HCEC 1CT (cell line): ENCODE results near the gene CAMK1D.
A peak's percentile ranks its signal among the peaks of the same experiment; 100 is the strongest.
"Not testable (repeated sequence)": the region's sequence is repeated elsewhere in the genome, so short reads cannot be mapped to it uniquely, and the experiment has no call there.

Experiments
- DNase-seq: peaks from one replicate; pipeline ENCODE4 v3.0.0-alpha.2; 2017

The CAMK1D gene

DNA sequence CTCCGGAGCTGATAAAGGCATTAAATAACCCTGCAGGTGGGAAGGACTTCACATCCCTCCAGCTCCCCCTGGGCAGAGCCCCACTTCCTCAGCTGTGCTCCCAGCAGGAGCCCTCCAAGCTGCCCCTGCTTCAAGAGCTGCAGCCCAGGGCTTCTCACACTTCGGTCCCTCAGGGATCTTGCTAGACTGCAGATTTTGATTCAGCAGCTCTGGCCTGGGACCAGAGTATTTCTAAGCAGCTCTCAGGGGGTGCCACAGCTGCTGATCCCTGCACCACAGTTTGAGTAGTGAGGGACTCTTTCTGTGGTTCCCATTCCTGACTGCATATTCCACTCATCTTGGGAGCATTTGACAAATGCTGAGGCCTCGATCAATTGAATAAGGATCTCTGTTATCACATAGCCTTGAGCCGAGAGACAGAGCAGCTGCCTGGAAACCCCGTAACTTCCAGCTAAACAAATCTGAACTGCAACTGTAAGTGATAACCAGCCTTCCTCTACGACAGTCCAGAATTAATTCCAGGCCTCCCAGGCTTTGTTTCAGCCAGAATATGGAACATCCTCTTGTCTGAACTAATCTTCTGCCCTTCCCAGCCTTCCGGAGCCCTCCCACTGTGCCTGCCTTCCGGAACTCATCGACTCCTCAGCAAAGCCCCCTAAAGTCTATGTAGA is 490.7 kb downstream of the CAMK1D start:
- DNase-seq: no peak

DNA sequence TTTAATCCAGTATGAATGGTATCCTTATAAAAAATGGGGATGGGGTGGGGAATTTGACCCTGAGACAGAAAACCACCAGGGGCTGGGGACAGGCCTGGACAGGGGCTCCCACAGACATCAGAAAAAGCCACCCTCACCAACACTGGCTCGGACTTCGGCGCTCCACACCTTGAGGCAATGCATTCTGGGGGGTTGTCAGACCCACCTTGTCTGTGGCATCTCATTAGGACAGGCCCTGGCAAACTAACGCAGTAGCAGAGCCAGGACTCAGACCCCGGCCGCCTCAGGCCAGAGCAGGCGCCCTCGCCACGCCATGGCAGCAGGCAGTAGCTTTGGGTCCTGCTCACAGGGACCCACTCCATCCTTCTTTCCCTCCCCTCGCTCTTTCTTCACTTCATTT is 492.1 kb downstream of the CAMK1D start:
- DNase-seq: no peak

DNA sequence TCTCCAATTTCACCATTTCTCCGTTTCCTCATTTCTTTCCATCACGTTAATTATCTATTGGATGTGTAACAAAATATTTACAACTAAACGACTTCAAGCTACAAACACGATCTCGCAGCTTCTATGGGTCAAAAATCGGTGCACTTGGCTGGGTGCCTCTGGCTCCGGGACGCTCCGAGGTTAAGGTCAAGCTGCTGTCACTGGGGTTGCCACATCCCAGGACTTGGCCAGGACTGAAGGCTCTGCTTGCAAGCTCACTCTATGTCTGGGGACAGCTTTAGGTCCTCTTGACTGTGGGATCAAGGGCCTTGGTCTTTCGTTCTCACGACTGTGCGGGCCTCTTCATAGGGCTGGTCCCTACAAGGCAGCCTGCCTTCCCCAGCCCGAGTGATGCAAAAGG is 492.5 kb downstream of the CAMK1D start:
- DNase-seq: no peak

DNA sequence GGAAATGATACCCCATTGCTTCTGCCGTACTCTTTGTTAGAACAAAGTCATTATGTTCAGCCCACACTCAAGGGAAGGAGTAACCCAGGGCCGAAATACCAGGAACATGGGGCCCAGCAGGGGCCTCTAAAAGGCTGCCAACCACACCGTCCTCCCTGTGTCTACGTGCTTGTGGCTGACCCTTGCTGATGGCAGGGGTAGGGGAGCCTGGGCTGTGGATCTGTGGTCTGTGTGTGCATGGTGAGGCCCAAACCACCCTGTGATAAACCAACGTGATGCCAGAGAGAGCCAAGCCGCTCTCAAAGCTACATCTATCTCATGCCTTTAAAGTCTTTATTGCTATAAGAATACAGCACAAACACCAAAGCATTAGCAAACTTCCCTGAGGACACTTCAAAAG is 493.0 kb downstream of the CAMK1D start:
- DNase-seq: no peak

DNA sequence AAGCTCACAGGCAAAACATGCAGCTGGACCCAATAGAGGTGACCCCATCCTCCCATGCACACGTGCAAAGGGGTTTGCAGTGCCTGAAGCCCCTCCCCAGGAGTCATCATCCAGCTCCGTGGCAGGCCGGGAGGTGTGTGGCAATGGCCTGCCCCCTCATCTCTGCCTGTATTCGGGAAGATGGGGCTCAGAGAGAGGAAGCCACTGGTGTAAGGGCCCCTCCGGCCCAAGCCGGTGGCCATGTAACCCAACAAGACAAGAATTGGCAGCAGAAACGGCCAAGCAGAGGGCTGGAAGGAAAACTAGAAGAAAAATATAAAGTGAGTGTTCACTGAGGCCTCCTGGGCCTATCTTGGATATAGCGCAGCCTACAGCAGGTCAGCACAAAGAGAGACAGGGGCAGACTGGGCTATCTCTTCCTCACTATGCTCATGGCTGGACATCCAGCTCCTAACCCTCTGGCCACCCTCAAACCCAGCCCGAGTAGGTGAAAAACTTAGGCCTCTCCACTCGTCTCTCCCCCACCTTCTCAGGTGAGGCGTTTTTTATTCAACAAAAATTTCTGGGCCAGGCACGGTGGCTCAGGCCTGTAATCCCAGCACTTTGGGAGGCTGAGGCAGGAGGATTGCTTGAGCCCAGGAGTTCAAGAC is 494.1 kb downstream of the CAMK1D start:
- DNase-seq: no peak

DNA sequence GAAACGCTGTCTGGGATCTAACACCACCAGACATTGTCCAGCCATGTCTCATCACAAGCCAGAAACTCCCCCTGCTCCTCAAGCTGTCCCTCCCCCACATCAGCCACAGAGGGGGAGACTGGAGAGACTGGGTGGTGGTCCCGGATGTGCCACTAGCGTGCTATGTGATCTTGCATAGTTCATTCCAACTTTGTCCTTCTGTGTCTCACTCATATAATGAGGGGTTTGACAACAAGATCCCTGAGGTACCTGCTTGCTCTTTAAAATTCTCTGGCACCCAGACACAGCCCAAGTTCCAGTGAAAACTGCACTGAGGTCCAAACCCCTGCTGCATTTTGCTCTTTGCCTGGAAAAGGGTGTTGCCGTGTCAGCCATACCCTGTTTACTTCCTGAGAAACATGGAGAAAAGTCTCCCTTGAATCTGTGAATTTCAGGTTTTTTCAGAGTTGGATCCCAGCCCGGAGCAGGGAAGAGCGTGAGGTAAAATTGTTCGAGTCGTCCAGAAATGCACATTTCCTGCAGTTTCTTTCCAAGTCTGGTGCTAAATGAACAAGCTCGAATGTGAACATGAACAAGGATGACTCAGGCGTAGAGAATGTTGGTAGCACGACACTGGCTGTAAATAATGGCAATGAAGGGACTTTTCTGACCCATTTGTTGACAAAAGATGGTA is 495.6 kb downstream of the CAMK1D start:
- DNase-seq: peak; percentile 45

DNA sequence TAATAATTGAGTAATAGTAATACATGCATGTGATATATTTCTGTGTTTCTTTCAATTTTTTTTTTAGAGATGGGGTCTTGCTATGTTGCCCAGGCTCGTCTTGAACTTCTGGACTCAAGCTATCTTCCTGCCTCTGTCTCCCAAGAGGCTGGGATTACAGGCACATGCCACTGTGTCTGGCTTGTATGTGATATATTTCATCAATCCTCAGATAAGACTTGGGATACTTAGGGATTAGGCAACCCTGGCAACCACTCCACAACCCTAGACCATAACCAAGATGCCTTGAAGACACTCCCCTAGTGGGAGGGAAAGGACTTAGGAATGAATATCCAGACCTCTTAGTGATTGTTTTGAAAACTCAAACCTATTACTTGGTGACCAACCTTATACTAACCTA is 497.4 kb downstream of the CAMK1D start:
- DNase-seq: no peak

DNA sequence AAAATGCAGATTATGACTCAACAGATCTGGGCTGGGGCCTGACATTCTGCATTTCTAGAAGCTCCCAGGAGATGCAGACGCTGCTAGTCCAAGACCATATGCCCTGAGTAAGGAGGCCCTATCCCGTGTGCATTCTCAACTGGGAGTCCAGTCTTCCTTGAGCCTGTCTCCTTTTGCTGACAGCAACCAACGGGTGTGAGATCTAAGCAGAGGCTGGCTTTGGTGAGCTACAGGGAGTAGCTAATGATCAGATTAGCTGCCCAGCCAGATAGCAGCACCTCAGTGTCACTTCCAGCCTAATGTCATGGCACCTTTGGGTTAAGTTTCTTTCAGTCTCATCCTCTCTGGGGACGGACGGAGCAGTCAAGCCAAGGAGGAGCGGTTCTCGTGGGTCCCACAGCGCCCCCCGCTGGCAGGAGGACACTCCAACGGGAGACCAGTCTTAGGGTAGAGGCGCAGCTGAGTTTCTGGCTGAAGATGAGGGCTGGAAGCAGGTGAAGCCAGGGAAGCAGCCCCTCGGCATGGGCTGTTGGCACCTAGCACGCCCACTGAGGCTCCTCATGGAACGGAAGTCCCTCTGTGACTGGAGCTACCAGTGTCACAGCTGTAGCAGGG is 498.1 kb downstream of the CAMK1D start:
- DNase-seq: no peak

DNA sequence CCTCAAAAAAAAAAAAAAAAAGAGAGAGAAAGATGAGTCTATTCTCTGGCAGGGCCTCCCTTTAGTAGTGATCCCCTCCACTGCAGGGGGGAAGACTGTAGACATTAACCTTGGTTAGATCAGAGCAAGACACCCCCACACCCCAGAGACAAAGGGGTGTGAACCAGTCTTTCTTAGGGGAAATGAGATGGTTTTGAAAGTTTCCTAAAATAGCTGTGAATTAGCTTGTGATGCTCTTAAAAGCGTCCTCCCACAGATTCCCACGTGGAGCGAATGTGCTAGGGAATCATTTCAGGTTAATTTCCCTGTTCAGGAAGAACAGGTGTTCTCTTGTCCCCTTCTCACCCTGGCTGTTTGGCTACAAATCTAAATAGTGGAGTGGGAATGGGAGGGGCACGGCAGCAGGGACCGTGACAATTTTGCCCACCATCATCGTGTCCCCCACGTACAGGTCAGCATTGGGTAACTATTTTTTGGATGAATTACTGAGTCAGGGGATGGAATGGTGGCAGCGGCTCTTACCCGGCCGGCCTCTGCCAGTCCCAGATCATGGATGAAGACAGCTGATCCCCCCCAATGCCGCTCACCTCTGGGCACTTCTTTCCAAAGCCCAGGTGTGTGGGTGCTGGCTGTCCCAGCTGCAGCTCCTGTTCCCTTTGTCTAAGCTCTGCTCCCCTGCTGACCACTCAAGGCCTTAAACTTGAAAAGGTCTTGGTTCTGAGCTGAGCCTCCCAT is 499.3 kb downstream of the CAMK1D start:
- DNase-seq: no peak

DNA sequence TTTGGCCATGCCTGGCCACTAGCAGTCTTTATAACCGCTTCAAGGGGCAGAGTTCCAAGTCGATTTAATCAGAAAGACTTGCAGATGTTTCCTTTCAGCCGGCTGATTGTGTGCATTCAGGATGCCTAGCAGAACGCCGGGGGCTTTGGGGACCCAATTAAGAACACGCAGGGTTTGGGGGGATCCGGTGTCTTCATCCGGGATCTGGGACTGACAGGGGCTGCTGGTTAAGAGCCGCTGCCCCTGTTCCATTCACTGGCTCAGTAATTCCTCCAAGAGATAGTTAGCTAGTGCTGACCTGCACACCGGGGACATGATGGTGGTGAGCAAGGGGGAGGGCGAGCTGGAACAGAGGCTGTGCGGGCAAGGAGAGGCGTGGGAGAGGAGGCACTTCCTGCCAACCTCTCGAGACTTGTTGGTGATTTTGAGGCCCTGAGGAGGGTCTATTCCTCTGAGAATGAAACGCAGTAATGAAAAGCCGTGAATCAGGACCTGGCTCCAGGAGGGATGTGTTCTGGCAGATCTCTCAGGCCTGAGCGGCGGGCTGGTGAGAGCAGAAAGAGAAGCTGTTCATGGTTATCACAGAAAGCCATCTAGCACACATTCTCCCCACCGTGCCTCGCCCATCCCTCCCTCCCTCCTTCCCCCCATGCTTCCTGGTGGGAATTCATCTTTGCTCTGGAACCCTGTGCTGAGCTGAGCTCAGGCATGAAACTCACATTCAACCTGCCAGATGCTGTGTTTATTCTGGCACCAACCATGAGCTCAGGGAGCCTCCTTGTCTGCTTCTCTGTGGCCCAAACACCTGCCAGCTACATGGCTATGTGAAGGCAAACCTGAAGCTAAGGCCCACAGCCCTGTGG is 500.2 kb downstream of the CAMK1D start:
- DNase-seq: no peak

DNA sequence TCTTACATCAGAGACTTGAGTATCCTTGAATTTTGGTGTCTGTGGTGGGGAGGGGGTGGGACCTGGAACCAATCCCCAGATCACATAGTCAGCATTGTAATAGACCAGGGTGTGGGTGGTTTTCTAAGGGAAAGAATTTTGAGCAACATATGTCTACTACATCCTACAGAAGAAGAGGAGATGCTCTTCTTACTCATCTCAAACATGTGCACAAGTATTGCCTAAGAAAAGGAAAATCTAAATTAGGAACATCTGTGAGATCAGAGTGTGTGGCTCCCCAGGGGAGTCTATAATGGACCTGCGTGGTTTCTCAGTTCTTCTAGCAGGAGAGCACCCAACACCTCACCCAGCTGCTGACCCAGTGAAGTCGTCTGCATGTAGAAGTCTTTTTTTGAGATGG is 503.3 kb downstream of the CAMK1D start:
- DNase-seq: no peak

DNA sequence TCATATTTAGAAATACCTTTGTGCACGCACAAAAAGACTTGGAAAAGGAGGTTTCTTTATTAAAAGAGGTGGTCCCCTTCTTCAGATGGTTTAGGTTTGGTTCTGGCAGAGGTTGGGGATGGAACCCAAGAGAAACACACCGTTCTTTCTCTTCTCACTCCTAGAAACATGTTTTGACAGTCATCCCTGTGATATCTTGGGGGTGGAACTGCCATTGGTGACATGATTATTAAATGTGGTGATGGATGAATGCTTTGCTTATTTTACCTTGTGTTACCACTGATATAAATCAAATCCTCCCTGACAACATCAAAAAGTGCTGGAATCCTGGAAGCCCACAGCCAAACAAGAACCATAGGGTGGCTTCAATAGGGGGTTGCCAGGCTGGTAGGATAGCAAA is 505.6 kb downstream of the CAMK1D start:
- no peak for DNase-seq

DNA sequence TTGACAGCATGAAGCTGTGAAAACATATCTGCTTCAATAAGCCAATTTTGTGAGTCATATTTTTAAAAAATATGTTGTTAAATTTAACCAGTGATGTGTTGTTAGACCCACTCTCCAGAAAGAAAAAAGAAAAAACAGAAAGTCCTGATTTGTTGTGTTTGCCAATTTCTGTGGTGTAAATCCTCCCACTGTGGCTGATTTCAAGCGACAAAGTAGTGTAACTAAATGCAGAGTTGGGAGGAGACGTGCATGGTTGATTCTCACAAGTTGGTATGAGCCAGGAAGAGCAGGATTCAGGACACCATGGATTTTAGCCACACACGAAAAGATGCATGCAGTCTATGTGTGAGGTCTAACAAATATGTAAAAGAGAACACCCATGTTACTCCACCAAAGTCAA is 513.1 kb downstream of the CAMK1D start:
- no peak for DNase-seq

DNA sequence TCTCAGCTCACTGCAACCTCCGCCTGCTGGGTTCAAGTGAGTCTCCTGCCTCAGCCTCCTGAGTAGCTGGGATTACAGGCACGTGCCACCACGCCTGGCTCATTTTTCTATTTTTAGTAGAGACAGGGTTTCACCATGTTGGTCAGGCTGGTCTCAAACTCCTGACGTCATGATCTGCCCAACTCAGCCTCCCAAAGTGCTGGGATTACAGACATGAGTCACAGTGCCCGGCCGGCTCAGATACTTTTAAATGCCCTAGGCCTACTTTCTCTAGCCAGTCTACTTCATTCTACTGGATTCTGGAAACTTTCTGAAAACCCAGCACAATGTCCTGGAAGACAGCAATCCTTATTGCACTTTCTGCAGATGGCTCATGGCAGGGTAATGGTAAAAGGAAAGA is 516.2 kb downstream of the CAMK1D start:
- not testable (repeated sequence) for DNase-seq

DNA sequence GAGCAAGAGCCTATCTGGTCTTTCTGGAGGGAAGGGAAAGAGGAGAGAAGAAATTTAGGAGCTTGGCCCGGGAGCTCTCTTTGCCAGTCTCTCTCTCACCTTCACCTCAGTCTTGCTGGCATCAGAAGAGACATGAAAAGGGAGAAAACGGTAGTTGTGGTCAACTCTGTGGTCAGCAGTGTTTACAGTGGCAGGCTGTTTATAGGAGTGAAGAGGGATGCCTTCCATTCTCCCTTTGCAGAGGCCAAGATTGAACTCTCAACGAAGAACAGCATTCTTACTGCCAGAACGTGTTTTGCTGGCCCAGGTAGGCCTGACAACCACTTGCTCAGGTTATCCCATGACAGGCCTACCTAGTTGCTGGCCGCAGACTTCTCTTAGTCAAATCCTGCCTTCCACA is 518.9 kb downstream of the CAMK1D start:
- DNase-seq: no peak

DNA sequence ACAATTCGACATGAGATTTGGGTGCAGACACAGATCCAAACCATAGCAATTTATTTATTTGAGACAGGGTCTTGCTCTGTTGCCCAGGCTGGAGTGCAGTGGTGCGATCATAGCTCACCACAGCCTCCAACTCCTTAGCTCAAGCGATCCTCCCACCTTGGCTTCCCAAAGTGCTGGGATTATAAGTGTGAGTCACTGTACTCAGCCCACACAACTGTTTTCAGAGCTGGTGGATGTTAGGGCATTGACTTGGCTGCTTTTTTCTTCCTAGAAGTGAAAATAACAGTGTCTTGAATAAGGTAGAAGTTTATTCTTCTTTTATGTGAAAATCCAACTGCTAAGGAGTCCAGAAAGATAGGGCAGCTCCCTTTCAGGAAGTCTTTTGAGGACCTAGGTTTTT is 520.1 kb downstream of the CAMK1D start:
- no peak for DNase-seq

DNA sequence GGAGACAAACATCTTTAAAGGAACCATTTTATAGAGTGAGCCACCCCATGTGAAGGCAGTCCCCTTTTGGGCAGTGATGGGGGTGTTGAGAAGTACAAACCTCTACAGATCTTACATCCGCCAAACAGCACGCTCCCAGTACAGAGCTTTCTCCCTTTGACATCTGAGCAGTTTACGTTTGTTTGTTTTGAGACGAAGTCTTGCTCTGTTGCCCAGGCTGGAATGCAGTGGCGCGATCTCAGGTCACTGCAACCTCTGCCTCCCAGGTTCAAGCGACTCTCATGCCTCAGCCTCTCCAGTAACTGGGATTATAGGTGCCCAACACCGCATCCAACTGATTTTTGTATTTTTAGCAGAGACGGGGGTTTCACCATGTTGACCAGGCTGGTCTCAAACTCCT is 523.2 kb downstream of the CAMK1D start:
- DNase-seq: no peak

DNA sequence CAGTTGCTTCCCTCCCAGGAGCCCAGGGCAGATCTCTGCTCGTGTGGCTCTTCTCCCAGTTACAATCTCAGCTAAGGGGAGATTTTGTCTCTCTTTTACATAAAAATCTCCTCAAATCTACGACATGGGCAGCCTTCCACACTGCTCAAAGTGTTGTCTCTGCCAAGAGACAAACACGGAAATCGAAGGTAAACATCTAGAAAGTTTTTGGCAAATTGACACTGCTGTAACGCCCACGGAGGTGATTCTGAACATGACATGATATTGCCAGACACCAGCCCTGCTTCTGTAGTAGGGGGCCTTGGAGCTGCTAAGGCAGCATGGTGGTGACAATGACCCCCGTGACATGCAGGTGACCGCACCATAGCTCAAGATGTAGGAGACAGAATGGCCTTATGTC is 523.8 kb downstream of the CAMK1D start:
- DNase-seq: no peak

DNA sequence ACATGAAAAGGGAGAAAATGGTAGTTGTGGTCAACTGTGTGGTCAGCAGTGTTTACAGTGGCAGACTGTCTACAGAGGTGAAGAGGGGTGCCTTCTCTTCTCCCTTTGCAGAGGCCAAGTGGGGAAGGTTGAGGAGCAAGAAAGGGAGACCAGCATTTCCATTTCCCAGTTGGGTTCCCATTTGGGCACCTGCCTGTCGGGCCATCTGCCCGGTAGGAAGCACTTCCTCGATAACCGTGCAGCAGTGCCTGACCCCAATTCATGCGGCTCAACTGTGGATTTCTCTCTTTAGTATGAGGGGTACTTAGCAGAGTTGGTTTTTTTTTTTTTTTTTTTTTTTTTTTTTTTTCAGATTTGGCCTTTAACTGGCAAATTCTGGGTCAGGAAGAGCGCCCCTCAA is 525.2 kb downstream of the CAMK1D start:
- no peak for DNase-seq

DNA sequence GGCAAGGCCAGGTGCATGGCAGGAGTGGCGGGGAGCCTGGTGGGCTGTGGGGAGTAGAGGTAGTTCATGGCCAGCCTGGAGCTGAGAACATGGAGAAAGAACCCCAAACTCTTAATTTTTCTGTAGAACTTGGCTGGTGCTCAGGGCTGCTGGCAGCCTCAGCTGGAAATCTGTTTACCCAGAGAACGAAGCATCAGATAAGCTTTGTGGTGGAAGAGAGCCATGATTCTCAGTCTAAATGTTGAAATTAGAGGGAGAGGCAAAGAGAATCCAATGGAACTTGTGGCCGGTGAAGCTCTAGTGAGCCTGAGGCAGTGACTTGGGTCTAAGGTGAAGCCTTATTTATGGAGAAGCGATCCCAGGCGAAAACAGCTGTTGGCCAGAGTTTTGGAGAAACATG is 525.8 kb downstream of the CAMK1D start:
- DNase-seq: no peak

DNA sequence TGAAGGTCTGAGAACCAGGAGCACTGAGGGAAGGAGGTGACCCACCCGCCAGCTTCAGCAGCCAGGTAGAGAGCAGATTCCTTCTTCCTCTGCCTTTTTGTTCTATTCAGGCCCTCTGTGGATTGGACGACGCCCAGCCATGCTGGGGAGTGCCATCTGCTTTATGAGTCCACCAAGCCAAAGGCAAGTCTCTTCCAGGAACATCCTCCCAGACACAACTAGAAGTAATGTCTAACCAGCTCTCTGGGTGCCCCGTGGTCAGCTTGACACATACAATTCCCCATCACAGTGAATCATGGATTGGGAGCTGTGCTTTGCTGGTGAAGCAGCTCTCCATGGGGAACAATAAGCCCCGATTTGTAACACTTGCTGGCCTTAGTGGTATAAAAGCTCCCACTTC is 526.9 kb downstream of the CAMK1D start:
- no peak for DNase-seq

DNA sequence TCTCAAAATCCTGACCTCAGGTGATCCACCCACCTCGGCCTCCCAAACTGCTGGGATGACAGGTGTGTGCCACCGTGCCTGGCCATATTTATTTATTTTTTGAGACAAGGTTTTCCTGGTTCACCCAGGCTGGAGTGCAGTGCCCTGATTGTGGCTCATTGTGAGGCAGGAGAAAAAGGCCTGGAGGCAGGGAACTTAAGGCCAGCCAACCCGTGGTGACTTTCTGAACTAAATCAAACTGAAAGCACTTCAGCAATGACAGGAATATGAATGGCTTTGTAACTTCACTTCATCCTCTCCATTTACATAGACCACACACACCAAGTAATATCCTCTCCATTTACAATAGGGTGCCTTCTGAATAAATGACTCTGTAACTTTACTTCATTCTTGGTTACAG is 527.8 kb downstream of the CAMK1D start:
- no peak for DNase-seq
